GM19455 (cell line): ENCODE results near the gene NEK3.
"Not testable (repeated sequence)": the region's sequence is repeated elsewhere in the genome, so short reads cannot be mapped to it uniquely, and the experiment has no call there.

ENCODE experiments used
- ATAC-seq: cut with Tn5 transposase; IDR thresholded peaks from one replicate; pipeline ENCODE4 v1.9.1; 2021; ENCODE audit not compliant: unreplicated experiment

NEK3 gene

GRCh38 chr13:52159159-52159982 is at the start of gene NEK3:
NEK3 (minus strand) TSS chr13:52159597; CDS start chr13:52156191, 3,406 bp downstream.
- ATAC-seq = peak; percentile 66

GRCh38 chr13:52208384-52208783 is 49.0 kb upstream of the NEK3 start:
- not testable (repeated sequence) for ATAC-seq

GRCh38 chr13:52207896-52208295 is 48.5 kb upstream of the NEK3 start:
- ATAC-seq = not testable (repeated sequence)

GRCh38 chr13:52207337-52207736 is 47.9 kb upstream of the NEK3 start:
- ATAC-seq = not testable (repeated sequence)

GRCh38 chr13:52204546-52204945 is 45.1 kb upstream of the NEK3 start:
- not testable (repeated sequence) for ATAC-seq

GRCh38 chr13:52203864-52204263 is 44.5 kb upstream of the NEK3 start:
- not testable (repeated sequence) for ATAC-seq

GRCh38 chr13:52202506-52202905 is 43.1 kb upstream of the NEK3 start:
- ATAC-seq = not testable (repeated sequence)

GRCh38 chr13:52201439-52202193 is 42.2 kb upstream of the NEK3 start:
- not testable (repeated sequence) for ATAC-seq

- ATAC-seq = peak; percentile 52
These were observed 36.0 kb upstream of the NEK3 start for GRCh38 chr13:52195401-52195837.

- ATAC-seq = peak; percentile 74
These were observed 34.9 kb upstream of the NEK3 start for GRCh38 chr13:52194184-52194868.

GRCh38 chr13:52193587-52194183 is 34.3 kb upstream of the NEK3 start:
- ATAC-seq = not testable (repeated sequence)

GRCh38 chr13:52187424-52188187 is 28.2 kb upstream of the NEK3 start:
- ATAC-seq = not testable (repeated sequence)

GRCh38 chr13:52187029-52187423 is 27.6 kb upstream of the NEK3 start:
- no peak for ATAC-seq

- ATAC-seq = peak; percentile 63
These were observed 22.0 kb upstream of the NEK3 start for GRCh38 chr13:52181316-52181954.

- ATAC-seq = no peak
These were observed 20.5 kb upstream of the NEK3 start for GRCh38 chr13:52179925-52180324.

- ATAC-seq = no peak
These were observed 17.9 kb upstream of the NEK3 start for GRCh38 chr13:52177276-52177675.

GRCh38 chr13:52173970-52174369 is 14.6 kb upstream of the NEK3 start:
- ATAC-seq = not testable (repeated sequence)

GRCh38 chr13:52173373-52173772 is 14.0 kb upstream of the NEK3 start:
- ATAC-seq = no peak

GRCh38 chr13:52171686-52172085 is 12.3 kb upstream of the NEK3 start:
- ATAC-seq = not testable (repeated sequence)
